NCI-H446 treated with DMSO at 0.1 percent for 48 hours (cell line): Measurements from ENCODE around the gene IL36B.

Experiments used
- DNase-seq: peaks from one replicate; lab custom pipeline; 2025; lab: John Stamatoyannopoulos, UW

IL36B gene

GRCh38 chr2:113053666-113054065 is 999 bp upstream of the IL36B start:
- no peak for DNase-seq

DNA sequence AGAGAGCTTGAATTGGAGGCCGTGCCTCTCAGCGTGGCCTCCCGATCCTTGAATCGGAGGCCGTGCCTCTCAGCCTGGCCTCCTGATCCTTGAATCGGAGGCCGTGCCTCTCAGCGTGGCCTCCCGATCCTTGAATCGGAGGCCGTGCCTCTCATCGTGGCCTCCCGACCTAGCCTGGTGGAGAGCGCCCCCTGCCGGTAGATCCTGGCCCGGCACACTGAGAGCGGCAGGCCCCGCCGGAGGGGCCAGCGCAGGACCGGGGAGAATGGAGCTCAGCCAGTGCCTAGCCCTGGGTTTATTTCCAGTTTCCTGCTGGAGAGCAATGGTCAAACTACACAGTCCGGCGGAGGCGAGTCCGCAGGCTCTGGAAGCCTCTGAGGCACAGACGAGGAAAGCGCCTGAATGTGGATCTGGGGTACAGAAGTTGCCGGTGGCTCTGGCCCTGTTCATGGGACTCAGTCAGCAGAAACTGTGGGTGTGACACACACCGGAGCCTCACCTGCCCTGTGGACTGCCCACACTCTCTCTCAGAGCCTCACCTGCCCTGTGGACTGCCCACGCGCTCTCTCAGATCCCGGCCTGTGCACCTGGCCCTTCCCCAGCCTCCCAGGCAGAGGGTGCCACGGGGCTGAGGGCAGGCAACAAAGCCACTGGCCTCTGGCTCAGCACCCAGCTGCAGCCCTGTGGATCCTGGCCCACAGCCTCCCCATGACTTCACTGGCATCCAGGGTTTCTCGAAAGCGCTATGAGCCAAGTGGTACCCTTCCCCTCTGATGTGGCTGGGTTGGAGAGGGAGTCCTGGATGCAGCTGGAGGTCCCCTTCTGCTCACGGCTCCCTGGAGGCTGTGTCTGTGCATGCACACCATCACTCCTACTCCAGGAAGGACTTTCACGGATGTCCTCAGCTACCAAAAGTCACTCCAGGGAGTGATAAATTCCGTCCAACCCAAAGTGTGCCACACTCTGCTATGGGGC is 1.5 kb downstream of the IL36B start:
- no peak for DNase-seq

GRCh38 chr2:113046465-113046864 is 6.2 kb downstream of the IL36B start:
- no peak for DNase-seq

- DNase-seq = no peak
Observed at GRCh38 chr2:113041871-113042270, 10.8 kb downstream of the IL36B start.

- DNase-seq = no peak
Observed at GRCh38 chr2:113039719-113040118, 12.9 kb downstream of the IL36B start.

DNA sequence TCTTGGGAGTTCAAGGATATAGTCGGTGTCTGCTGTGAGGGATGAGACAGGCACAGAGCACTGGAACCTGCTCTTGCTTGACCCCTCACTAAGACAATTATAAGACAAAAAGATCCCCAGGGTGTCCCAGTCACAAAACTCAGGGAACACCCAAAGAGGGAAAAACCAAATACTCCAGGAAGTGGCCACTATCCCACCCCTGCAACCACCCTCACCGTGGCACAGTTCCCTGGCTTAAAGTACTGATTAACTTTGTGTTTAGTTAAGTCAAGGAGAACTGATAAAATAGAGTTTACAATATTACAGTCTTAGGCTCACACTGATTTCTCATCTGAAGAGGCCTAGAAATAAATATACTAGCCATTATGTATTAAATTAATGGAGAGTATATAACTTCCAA is 13.5 kb downstream of the IL36B start:
- DNase-seq = no peak

DNA sequence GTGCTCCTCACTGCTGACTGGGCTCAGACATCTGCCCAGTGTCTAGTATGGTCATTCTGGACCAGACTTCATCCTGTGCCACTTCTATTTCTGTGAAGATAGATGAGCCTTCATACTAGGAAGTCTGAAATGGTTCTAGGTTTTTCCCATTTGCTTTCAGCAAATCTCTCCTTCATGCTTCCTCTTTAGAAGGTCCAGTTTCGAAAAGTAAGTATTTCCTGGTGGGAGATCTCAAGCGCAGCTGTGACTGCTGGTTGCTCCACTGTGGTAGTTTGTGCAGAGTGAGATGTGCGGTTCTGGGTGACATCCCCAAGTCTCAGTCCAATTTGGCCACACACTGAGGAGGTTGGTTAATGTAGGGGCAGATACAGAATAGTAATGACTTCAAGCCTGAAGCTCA is 14.4 kb downstream of the IL36B start:
- DNase-seq = no peak

- no peak for DNase-seq
Observed at GRCh38 chr2:113036763-113037162, 15.9 kb downstream of the IL36B start.

- no peak for DNase-seq
Observed at GRCh38 chr2:113034016-113034415, 18.7 kb downstream of the IL36B start.

DNA sequence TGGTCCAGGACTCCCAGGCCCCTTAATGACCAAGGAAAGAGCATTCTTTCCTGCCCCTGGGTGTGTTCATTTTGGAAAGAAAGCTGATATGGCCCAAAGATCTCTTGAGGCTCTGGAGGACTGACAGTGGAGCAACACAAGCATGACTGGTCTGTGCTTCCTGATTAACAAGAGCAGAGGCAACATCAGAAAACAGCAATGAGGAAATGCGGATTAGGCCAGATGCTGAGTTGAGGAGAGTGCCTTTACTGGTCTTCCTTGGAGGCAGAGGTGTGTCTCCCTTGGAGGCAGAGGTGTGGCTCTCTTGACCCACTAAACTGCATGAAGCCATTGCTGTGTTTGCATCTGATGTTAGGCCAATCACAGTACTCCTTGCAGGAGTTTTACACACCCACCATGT is 19.9 kb downstream of the IL36B start:
- no peak for DNase-seq

DNA sequence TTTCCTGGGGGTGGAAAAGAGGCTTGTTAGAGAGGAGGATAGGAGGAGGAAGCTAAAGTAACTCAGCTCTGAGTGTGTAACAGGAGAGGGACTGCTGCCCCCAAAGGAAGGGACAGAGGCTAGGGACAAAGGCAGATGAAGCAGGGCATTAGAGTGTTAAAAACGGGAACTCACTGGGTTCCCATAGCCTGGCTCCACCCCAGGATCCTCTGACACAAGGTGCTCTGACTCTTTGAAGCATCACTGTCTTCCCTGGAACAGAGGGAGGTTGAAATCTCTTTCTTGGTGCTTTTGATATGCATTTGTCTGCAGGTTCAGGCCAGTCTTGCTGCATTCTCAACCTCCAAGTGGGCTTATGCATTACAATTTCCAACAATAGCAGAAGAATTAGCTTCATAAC is 24.6 kb downstream of the IL36B start:
- no peak for DNase-seq

DNA sequence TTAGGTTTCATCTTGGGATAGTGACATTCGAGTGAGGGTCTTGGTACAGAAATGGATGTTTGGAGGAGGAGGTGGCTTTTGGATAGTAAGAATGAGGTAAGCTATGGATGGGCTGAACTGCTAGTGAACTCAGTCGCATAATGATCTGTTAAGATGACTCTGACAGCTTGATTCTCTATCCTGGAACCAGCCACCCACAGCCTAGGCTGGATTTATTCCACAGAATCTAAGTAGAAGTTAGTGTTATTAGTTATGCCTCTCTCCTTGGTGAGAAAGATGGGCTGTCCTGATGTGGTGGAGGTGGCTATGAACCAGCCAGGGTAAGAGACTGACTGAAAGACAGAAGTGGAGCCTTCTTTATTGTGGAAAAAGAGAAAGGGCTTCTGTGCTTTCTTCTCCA is 25.0 kb downstream of the IL36B start:
- DNase-seq = no peak

DNA sequence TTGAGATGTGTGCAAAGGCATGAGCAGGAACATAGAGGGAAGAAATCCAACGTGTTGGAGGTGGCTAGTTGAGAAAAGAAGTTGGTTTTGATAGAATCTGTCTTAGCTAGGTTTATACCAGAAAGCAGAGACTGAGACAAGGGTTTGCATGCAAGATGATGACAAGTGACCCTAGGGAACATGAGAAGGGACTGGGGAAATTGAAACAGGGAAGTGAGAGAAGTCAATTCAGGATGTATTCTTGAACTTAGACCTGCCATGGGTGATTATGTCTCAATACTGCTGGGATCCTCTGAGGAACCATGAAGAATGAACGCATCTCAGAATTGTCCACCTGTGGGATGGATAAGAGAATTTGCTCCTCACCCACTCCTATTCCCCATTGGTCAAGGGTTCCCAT is 26.9 kb downstream of the IL36B start:
- no peak for DNase-seq

DNA sequence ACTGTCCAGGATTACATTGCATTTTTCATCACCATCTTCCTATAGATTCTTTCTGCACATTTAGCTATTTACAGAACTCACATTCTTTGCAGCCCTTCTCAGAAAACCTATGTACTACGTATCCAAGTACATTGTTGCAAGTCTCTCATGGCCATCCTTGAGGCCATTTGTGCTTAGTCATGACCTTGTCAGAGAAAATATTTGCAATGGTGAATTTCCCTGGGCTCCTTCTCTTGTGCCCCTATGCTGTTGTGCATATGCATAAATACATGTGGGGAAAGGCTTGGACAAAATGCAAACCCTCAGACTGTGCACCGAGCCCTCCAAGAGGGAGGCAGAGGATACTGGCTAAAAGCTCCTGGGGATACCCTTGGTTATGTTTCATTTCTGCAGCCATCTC is 27.9 kb downstream of the IL36B start:
- no peak for DNase-seq

GRCh38 chr2:113021312-113021711 is 31.4 kb downstream of the IL36B start:
- no peak for DNase-seq

GRCh38 chr2:113018509-113018908 is 34.2 kb downstream of the IL36B start:
- DNase-seq = no peak

DNA sequence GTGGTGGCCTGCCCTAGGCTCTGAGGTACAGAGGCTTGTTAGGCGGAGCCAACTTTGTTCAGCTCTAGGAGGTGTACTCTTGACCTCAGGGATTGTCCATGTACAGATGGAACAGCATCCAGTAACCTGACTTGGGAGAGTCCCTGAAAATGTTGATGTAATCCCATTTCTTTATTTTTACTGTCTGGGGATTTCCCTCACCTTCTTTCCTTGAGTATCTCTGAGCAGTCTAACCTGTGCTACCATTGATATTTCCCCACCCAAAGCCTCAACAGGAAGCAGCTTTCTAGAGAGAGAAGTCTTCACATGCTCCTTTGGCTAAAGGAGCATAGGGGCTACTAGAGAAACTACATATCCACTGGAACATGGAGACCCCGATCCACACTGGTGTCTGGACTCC is 37.0 kb downstream of the IL36B start:
- no peak for DNase-seq

- DNase-seq = no peak
Observed at GRCh38 chr2:113015042-113015441, 37.6 kb downstream of the IL36B start.

GRCh38 chr2:113014067-113014466 is 38.6 kb downstream of the IL36B start:
- no peak for DNase-seq

DNA sequence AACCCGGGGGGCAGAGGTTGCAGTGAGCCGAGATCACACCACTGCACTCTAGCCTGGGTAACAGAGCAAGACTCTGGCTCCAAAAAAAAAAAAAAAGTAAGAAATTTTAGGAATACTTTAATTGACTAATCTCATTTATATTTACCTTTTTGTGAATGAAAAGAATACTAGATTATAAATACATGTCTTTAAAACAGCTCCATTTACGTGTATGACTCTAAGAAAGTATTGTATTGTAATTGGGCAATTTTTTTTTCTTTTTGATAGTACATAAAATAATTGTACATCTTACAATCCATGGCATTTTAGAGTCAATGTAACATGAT is 39.4 kb downstream of the IL36B start:
- no peak for DNase-seq

DNA sequence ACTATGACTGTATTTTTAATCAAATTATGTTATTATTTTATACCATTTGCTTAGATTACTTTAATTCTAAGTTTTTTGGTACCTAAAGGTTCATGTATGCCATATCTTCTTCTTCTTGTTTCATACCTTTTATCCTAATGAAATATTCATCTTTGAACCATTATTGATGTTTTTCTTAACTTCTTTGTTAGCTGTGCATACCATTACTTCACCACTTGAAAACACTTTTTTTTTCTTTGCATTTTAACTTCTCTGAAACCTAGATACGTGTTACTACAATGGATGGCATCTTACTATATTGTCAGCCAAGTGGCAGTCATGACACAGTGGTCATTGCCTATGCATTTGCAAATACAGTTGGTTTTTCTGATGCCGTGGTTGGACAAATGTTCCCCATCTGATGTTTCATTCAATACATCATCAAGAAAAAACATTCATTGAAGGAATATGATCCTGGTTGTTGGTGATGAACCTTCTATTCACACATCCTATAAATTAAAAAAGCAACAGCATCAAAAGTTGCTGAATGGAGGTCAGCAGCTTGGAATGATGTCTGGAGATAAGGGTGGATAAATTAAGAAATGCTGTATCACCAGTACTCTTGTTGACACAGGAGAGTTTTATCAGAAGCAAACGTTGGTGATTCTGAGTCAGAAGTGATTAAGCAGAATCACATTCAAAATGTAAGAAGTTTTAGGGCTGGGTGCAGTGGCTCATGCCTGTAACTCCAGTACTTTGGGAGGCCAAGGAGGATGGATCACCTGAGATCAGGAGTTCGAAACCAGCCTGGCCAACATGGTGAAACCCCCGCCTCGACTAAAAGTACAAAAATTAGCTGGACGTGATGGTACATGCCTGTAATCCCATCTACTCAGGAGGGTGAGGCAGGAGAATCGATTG is 40.0 kb downstream of the IL36B start:
- DNase-seq = no peak

DNA sequence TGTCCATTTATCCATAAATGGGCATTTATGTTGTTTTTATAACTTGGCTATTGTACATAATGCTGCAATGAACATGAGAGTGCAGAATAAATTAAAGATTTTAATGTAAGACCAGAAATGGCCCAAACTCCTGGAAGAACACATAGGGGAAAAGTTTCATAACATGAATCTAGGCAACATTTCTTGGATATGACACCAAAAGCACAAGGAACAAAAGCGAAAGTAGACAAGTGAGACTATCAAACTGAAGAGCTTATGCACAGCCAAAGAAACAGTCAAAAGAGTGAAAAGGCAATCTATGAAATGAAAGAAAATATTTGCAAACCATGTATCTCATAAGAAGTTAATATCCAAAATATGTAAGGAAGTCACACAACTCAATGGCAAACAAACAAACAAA is 41.6 kb downstream of the IL36B start:
- DNase-seq = no peak

DNA sequence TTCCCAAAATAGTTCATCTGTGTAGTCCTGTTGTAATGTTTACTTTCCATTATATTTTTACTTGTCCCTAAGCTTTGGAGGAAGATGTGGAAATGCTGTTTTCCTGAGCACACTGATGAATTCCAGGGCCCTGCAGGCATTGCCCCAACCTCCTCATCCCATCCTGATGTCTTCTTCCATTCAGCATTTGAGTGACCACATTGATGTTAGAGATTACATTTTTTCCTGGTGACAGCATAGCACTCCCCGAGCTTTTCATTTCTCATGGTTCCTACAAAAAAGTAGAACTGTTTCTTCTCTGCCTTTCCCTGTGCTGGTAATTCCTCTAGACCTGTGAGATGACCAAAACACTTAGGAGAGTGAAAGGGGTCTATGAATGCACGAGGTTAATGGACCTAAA is 42.6 kb downstream of the IL36B start:
- no peak for DNase-seq
